PFSK-1 (cell line): ENCODE results near the gene CFLAR.

ENCODE experiments used
- POLR2AphosphoS5 ChIP-seq: IDR thresholded peaks from 2 replicates; pipeline ENCODE4 v1.6.1; 2012; ENCODE audit warnings: low read depth, mild to moderate bottlenecking, control low read depth, low read length, moderate library complexity
- SIN3A ChIP-seq: IDR thresholded peaks from 2 replicates; pipeline ENCODE4 v1.6.1; 2012; ENCODE audit warnings: mild to moderate bottlenecking, low read length, moderate library complexity, borderline replicate concordance; ENCODE audit not compliant: insufficient read depth

GRCh38 chr2:201074996-201075395, 41.0 kb upstream of the CFLAR start:
- TF ChIP-seq POLR2AphosphoS5, result no peak
- no peak for TF ChIP-seq SIN3A
